Measurements from ENCODE around the gene SPTAN1. TPM values are rescaled to one million over a fixed set of nuclear protein-coding genes. Genes with fewer than 3 reads are reported as not detected.

Gene SPTAN1
- total and polyA plus RNA-seq, 2 donors (not counting 3 experiments of a cell fraction or from before 2014, with no cell fraction given): 408 to 502 TPM

GRCh38 chr9:128627906-128628305, 75.5 kb downstream of the SPTAN1 start:
- no peak overlapping the region for H2AFZ ChIP-seq (ENCODE audit: low read depth, low read length)
- H3K9me3 ChIP-seq (replicated peaks; ENCODE audit: control insufficient read depth, insufficient read depth, low read length): no peaks in the 10 kb centered on the region
- no peak overlapping the region for H3K4me3 ChIP-seq (replicated peaks in 1 of 3; ENCODE audit: insufficient read depth in 1 of 3, low read depth in 1 of 3, low read length in 3 of 3)
- DNase-seq (ENCODE audit: low read depth, low spot score): no peak
- dilution Hi-C loops (cut with MboI; ENCODE audit: extremely low pct_ligation_motif_present, low sequenced_read_pairs) (no loop called here), intact Hi-C loops (cut with micrococcal nuclease) (no loop called here)
- no peak overlapping the region for H3K4me2 ChIP-seq (ENCODE audit: insufficient read depth, low read length)
- no peaks in the 10 kb centered on the region for H3K4me1 ChIP-seq (ENCODE audit: control insufficient read depth, extremely low read depth, insufficient read depth, low read length)
- TF ChIP-seq JUN (IDR thresholded peaks at IDR 0.05; ENCODE audit: borderline replicate concordance, insufficient read depth, insufficient read length, low read depth): no peak
- TF ChIP-seq POLR2A (IDR thresholded peaks at IDR 0.05; ENCODE audit: low read depth, low read length): no peak
- no peak for TF ChIP-seq EZH2 (IDR thresholded peaks at IDR 0.05; ENCODE audit: borderline replicate concordance, low read depth, low read length, severe bottlenecking)
- no peak for TF ChIP-seq GATA2 (IDR thresholded peaks at IDR 0.05; ENCODE audit: insufficient read depth, insufficient read length, low read depth, low read length)
- BruUV-seq (replicated peaks): no TSS peak
- ChIA-PET CTCF (no interaction called here), POLR2A (no interaction called here)
- FAIRE-seq: no peak
- no peaks in the 10 kb centered on the region for H4K20me1 ChIP-seq (replicated peaks; ENCODE audit: control insufficient read depth, extremely low read depth, insufficient read depth, low read length)
- no peaks in the 10 kb centered on the region for H3K79me2 ChIP-seq (ENCODE audit: control insufficient read depth, insufficient read depth, low read length)
- peaks cover 38 to 78% of the 10 kb centered on the region in 2 experiments for H3K36me3 ChIP-seq (ENCODE audit: control insufficient read depth in 2 of 2, extremely low read depth in 1 of 2, insufficient read depth in 2 of 2, low read length in 2 of 2)
- no peak overlapping the region for H3K27ac ChIP-seq (ENCODE audit: insufficient read depth, low read depth, low read length)
- no peak overlapping the region for H3K9ac ChIP-seq (replicated peaks; ENCODE audit: extremely low read depth, insufficient read depth, low read length)
- no peaks in the 10 kb centered on the region for H3K27me3 ChIP-seq (ENCODE audit: control insufficient read depth in 2 of 2, insufficient read depth in 2 of 2, low read length in 2 of 2)
- H3K9me1 ChIP-seq (replicated peaks; ENCODE audit: control insufficient read depth, extremely low read depth, insufficient read depth, low read length): no peaks in the 10 kb centered on the region

- H3K9me1 ChIP-seq (replicated peaks; ENCODE audit: control insufficient read depth, extremely low read depth, insufficient read depth, low read length): no peaks in the 10 kb centered on the region
- ChIA-PET CTCF (no interaction called here), POLR2A (no interaction called here)
- no peak overlapping the region for H2AFZ ChIP-seq (ENCODE audit: low read depth, low read length)
- no peak for TF ChIP-seq FOS (IDR thresholded peaks at IDR 0.05; ENCODE audit: borderline replicate concordance, insufficient read depth, low read length)
- peak; percentile 50 for TF ChIP-seq POLR2A (IDR thresholded peaks at IDR 0.05; ENCODE audit: low read depth, low read length)
- dilution Hi-C loops (cut with MboI; ENCODE audit: extremely low pct_ligation_motif_present, low sequenced_read_pairs): no loop called here
- no peak overlapping the region for H3K4me3 ChIP-seq (replicated peaks in 1 of 3; ENCODE audit: insufficient read depth in 1 of 3, low read depth in 1 of 3, low read length in 3 of 3)
- peaks cover 42 to 84% of the 10 kb centered on the region in 2 experiments for H3K36me3 ChIP-seq (ENCODE audit: control insufficient read depth in 2 of 2, extremely low read depth in 1 of 2, insufficient read depth in 2 of 2, low read length in 2 of 2)
- H3K4me2 ChIP-seq (ENCODE audit: insufficient read depth, low read length): no peak overlapping the region
- DNase-seq (ENCODE audit: low read depth, low spot score): no peak
- no peaks in the 10 kb centered on the region for H3K9me3 ChIP-seq (replicated peaks; ENCODE audit: control insufficient read depth, insufficient read depth, low read length)
- H3K9ac ChIP-seq (replicated peaks; ENCODE audit: extremely low read depth, insufficient read depth, low read length): no peak overlapping the region
- no peaks in the 10 kb centered on the region for H3K27me3 ChIP-seq (ENCODE audit: control insufficient read depth in 2 of 2, insufficient read depth in 2 of 2, low read length in 2 of 2)
- no peaks in the 10 kb centered on the region for H3K4me1 ChIP-seq (ENCODE audit: control insufficient read depth, extremely low read depth, insufficient read depth, low read length)
- intact Hi-C loops (cut with micrococcal nuclease): no loop called here
- H3K27ac ChIP-seq (ENCODE audit: insufficient read depth, low read depth, low read length): no peak overlapping the region
- FAIRE-seq: no peak
- H3K79me2 ChIP-seq (ENCODE audit: control insufficient read depth, insufficient read depth, low read length): no peaks in the 10 kb centered on the region
- no TSS peak for BruUV-seq (replicated peaks)
- H4K20me1 ChIP-seq (replicated peaks; ENCODE audit: control insufficient read depth, extremely low read depth, insufficient read depth, low read length): no peaks in the 10 kb centered on the region
Observed at GRCh38 chr9:128628471-128629048, 76.2 kb downstream of the SPTAN1 start.

All from endothelial cell of umbilical vein (primary cell).